ENCODE measurements around the gene IL12RB1. TPM values are rescaled to one million over a fixed set of nuclear protein-coding genes. Genes with fewer than 3 reads are reported as not detected.

The IL12RB1 gene
- total and polyA plus RNA-seq, 2 donors (not counting 3 experiments of a cell fraction or from before 2014, with no cell fraction given): not detected

DNA sequence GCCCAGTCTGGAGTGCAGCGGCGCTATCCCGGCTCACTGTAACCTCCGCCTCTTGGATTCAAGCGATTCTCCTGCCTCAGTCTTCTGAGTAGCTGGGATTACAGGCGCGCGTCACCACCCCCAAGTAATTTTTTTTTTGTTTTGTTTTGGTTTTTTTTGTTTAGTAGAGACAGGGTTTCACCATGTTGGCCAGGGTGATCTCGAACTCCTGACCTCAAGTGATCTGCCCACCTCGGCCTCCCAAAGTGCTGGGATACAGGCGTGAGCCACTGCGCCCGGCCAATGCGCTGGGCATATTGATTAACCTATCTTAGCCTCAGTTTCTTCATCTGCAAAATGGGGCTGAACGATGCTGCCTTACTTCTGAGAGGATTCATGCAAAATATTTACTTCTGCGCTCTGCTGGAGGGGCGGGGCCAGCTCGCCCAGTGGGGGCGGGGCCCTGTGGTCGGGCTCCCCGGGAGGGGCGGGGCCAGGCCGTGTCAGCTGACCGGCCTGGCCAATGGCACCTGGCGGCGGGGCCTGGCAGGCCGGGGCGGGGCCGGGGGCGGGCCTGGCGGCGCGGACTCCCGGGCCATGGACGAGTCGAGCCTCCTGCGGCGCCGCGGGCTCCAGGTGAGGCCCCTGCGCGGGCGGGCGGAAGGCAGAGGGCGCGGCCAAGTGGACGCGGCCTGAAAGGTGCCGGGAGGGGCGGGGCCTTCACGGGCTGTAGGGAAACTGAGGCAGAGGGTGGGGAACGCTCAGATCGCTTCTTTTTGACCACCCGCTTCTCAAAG is 10.7 kb upstream of the IL12RB1 start, which contains the start of gene MAST3:
Gene MAST3, plus strand, starts transcription at position 562 of the 776 bp plus-strand sequence. Its CDS starts 15 bp downstream, at position 577.
- POLR2A ChIA-PET: interaction anchor here (0.6 kb wide), 1 partner anchor 170 kb away, joined by 5 read pairs; no protein-coding TSS in a partner anchor
- peak; percentile 68 for FAIRE-seq
- H3K9ac ChIP-seq (replicated peaks; ENCODE audit: extremely low read depth, insufficient read depth, low read length): peak within 1 kb of the TSS; percentile 38

DNA sequence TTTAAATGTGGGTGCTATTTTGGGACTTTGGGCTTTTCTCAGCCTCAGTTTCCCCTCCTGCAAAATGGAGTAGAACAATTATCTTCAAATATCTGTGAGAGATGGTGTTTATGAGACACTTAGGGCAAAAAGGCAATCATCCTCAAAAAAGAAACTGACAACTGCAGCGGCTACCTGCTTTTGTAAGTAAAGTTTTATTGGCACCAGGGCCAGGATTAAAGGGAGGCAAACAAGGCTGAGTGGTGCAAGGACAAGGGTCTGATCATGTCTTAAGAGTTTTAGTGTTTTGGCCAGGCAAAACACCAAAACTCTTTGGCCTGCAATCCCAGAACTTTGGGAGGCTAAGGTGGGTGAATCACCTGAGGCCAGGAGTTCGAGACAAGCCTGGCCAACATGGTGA is 9.5 kb upstream of the IL12RB1 start:
- peaks cover 19 to 20% of the 10 kb centered on the region in 2 experiments for H3K27me3 ChIP-seq (ENCODE audit: control insufficient read depth in 2 of 2, insufficient read depth in 2 of 2, low read length in 2 of 2)
- H3K4me1 ChIP-seq (ENCODE audit: control insufficient read depth, extremely low read depth, insufficient read depth, low read length): peaks cover 5% of the 10 kb centered on the region
- H3K4me2 ChIP-seq (ENCODE audit: insufficient read depth, low read length): no peak overlapping the region
- BruUV-seq (replicated peaks): no TSS peak
- intact Hi-C loops (cut with micrococcal nuclease): no loop called here
- CTCF ChIA-PET: no interaction called here
- no peak overlapping the region for H3K9ac ChIP-seq (replicated peaks; ENCODE audit: extremely low read depth, insufficient read depth, low read length)
- H3K9me1 ChIP-seq (replicated peaks; ENCODE audit: control insufficient read depth, extremely low read depth, insufficient read depth, low read length): no peaks in the 10 kb centered on the region
- H2AFZ ChIP-seq (ENCODE audit: low read depth, low read length): no peak overlapping the region
- H3K79me2 ChIP-seq (ENCODE audit: control insufficient read depth, insufficient read depth, low read length): no peaks in the 10 kb centered on the region
- POLR2A ChIA-PET: no interaction called here
- no peaks in the 10 kb centered on the region for H3K9me3 ChIP-seq (replicated peaks; ENCODE audit: control insufficient read depth, insufficient read depth, low read length)
- H4K20me1 ChIP-seq (replicated peaks; ENCODE audit: control insufficient read depth, extremely low read depth, insufficient read depth, low read length): no peaks in the 10 kb centered on the region
- H3K36me3 ChIP-seq (ENCODE audit: control insufficient read depth in 2 of 2, extremely low read depth in 1 of 2, insufficient read depth in 2 of 2, low read length in 2 of 2): no peaks in the 10 kb centered on the region
- dilution Hi-C loops (cut with MboI; ENCODE audit: extremely low pct_ligation_motif_present, low sequenced_read_pairs): no loop called here
- TF ChIP-seq MYC (IDR thresholded peaks at IDR 0.05; ENCODE audit: low read depth, low read length): no peak
- TF ChIP-seq POLR2AphosphoS5 (IDR thresholded peaks at IDR 0.05; ENCODE audit: insufficient read depth, low read depth, low read length): no peak
- TF ChIP-seq EZH2 (IDR thresholded peaks at IDR 0.05; ENCODE audit: borderline replicate concordance, low read depth, low read length, severe bottlenecking): no peak
- TF ChIP-seq FOS (IDR thresholded peaks at IDR 0.05; ENCODE audit: borderline replicate concordance, insufficient read depth, low read length): no peak
- no peak for TF ChIP-seq JUN (IDR thresholded peaks at IDR 0.05; ENCODE audit: borderline replicate concordance, insufficient read depth, insufficient read length, low read depth)
- no peak for TF ChIP-seq POLR2A (IDR thresholded peaks at IDR 0.05; ENCODE audit: low read depth, low read length)
- TF ChIP-seq, protein P1, sequence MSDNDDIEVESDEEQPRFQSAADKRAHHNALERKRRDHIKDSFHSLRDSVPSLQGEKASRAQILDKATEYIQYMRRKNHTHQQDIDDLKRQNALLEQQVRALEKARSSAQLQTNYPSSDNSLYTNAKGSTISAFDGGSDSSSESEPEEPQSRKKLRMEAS (IDR thresholded peaks at IDR 0.05; ENCODE audit: insufficient read depth, insufficient read length): no peak
- no peak for TF ChIP-seq GATA2 (IDR thresholded peaks at IDR 0.05; ENCODE audit: insufficient read depth, insufficient read length, low read depth, low read length)
- TF ChIP-seq, protein P2, sequence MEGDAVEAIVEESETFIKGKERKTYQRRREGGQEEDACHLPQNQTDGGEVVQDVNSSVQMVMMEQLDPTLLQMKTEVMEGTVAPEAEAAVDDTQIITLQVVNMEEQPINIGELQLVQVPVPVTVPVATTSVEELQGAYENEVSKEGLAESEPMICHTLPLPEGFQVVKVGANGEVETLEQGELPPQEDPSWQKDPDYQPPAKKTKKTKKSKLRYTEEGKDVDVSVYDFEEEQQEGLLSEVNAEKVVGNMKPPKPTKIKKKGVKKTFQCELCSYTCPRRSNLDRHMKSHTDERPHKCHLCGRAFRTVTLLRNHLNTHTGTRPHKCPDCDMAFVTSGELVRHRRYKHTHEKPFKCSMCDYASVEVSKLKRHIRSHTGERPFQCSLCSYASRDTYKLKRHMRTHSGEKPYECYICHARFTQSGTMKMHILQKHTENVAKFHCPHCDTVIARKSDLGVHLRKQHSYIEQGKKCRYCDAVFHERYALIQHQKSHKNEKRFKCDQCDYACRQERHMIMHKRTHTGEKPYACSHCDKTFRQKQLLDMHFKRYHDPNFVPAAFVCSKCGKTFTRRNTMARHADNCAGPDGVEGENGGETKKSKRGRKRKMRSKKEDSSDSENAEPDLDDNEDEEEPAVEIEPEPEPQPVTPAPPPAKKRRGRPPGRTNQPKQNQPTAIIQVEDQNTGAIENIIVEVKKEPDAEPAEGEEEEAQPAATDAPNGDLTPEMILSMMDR (IDR thresholded peaks at IDR 0.05; ENCODE audit: extremely low read depth in 1 of 2, insufficient read depth in 1 of 2, low read depth in 1 of 2, low read length in 2 of 2): no peak
- no peak overlapping the region for H3K27ac ChIP-seq (ENCODE audit: insufficient read depth, low read depth, low read length)
- FAIRE-seq (no peak), DNase-seq (ENCODE audit: low read depth, low spot score) (no peak)
- no peak overlapping the region for H3K4me3 ChIP-seq (replicated peaks in 1 of 3; ENCODE audit: insufficient read depth in 1 of 3, low read depth in 1 of 3, low read length in 3 of 3)

More for the DNA sequence above, 10.7 kb upstream of the IL12RB1 start, which contains the start of gene MAST3:
- Histone ChIP-seq H3K27me3 (ENCODE audit: control insufficient read depth in 2 of 2, insufficient read depth in 2 of 2, low read length in 2 of 2) (peaks cover 19 to 20% of the 10 kb centered on the region in 2 experiments), H3K9me3 (replicated peaks; ENCODE audit: control insufficient read depth, insufficient read depth, low read length) (no peaks in the 10 kb centered on the region), H3K4me2 (ENCODE audit: insufficient read depth, low read length) (peak within 1 kb of the TSS; percentile 88), H3K27ac (ENCODE audit: insufficient read depth, low read depth, low read length) (no peak within 1 kb of the TSS), H2AFZ (ENCODE audit: low read depth, low read length) (peak within 1 kb of the TSS; percentile 89), H4K20me1 (replicated peaks; ENCODE audit: control insufficient read depth, extremely low read depth, insufficient read depth, low read length) (no peaks in the 10 kb centered on the region), H3K36me3 (ENCODE audit: control insufficient read depth in 2 of 2, extremely low read depth in 1 of 2, insufficient read depth in 2 of 2, low read length in 2 of 2) (no peaks in the 10 kb centered on the region), H3K4me1 (ENCODE audit: control insufficient read depth, extremely low read depth, insufficient read depth, low read length) (peaks cover 5% of the 10 kb centered on the region), H3K4me3 (replicated peaks in 1 of 3; ENCODE audit: insufficient read depth in 1 of 3, low read depth in 1 of 3, low read length in 3 of 3) (peak within 1 kb of the TSS; percentile 24 to 54 (median 28)), H3K9me1 (replicated peaks; ENCODE audit: control insufficient read depth, extremely low read depth, insufficient read depth, low read length) (no peaks in the 10 kb centered on the region), H3K79me2 (ENCODE audit: control insufficient read depth, insufficient read depth, low read length) (no peaks in the 10 kb centered on the region)
- CTCF ChIA-PET: interaction anchor here (1.0 to 5.3 kb wide), 2 partner anchors 16 to 32 kb away, joined by 3 to 22 read pairs; no protein-coding TSS in a partner anchor
- no TSS peak for BruUV-seq (replicated peaks)
- intact Hi-C loops (cut with micrococcal nuclease) (no loop called here), dilution Hi-C loops (cut with MboI; ENCODE audit: extremely low pct_ligation_motif_present, low sequenced_read_pairs) (no loop called here)
- peak; percentile 66 for DNase-seq (ENCODE audit: low read depth, low spot score)
- TF ChIP-seq POLR2A (IDR thresholded peaks at IDR 0.05; ENCODE audit: low read depth, low read length) (no peak), MYC (IDR thresholded peaks at IDR 0.05; ENCODE audit: low read depth, low read length) (no peak), GATA2 (IDR thresholded peaks at IDR 0.05; ENCODE audit: insufficient read depth, insufficient read length, low read depth, low read length) (no peak)

Data from endothelial cell of umbilical vein (primary cell).